CD4-positive, alpha-beta T cell treated with Interleukin-15 for 1 hour (primary cell): Measurements from ENCODE around the gene SYT10.
"Not testable (repeated sequence)": the region's sequence is repeated elsewhere in the genome, so short reads cannot be mapped to it uniquely, and the experiment has no call there.

Experiments
- DNase-seq: peaks from one replicate; pipeline ENCODE4 v3.0.0-alpha.2; 2020

The SYT10 gene

GRCh38 chr12:33439587-33440011 lies at the start of gene SYT10:
TSS of gene SYT10 (minus strand) at chr12:33439819. CDS start at chr12:33439522, 297 bp downstream.
- no peak for DNase-seq

- DNase-seq, result no peak
Measured at GRCh38 chr12:33488036-33488435, 48.4 kb upstream of the SYT10 start.

GRCh38 chr12:33486058-33486457 lies 46.4 kb upstream of the SYT10 start:
- no peak for DNase-seq

- DNase-seq, result no peak
Measured at GRCh38 chr12:33484161-33484560, 44.5 kb upstream of the SYT10 start.

- no peak for DNase-seq
Measured at GRCh38 chr12:33480366-33480765, 40.7 kb upstream of the SYT10 start.

- DNase-seq, result no peak
Measured at GRCh38 chr12:33476058-33476457, 36.4 kb upstream of the SYT10 start.

GRCh38 chr12:33472299-33472698 lies 32.7 kb upstream of the SYT10 start:
- no peak for DNase-seq

GRCh38 chr12:33455096-33455495 lies 15.5 kb upstream of the SYT10 start:
- DNase-seq, result no peak

GRCh38 chr12:33450480-33450879 lies 10.9 kb upstream of the SYT10 start:
- DNase-seq, result no peak

- DNase-seq, result no peak
Measured at GRCh38 chr12:33440477-33440876, 858 bp upstream of the SYT10 start.

- no peak for DNase-seq
Measured at GRCh38 chr12:33438851-33439586, 600 bp downstream of the SYT10 start.

GRCh38 chr12:33438025-33438772 lies 1.4 kb downstream of the SYT10 start:
- no peak for DNase-seq

GRCh38 chr12:33437598-33437997 lies 2.0 kb downstream of the SYT10 start:
- no peak for DNase-seq

GRCh38 chr12:33432992-33433391 lies 6.6 kb downstream of the SYT10 start:
- no peak for DNase-seq

- no peak for DNase-seq
Measured at GRCh38 chr12:33431648-33432047, 8.0 kb downstream of the SYT10 start.

- DNase-seq, result no peak
Measured at GRCh38 chr12:33429468-33429867, 10.2 kb downstream of the SYT10 start.

GRCh38 chr12:33427071-33427470 lies 12.5 kb downstream of the SYT10 start:
- DNase-seq, result no peak

GRCh38 chr12:33423706-33424105 lies 15.9 kb downstream of the SYT10 start:
- no peak for DNase-seq

- DNase-seq, result not testable (repeated sequence)
Measured at GRCh38 chr12:33412410-33412809, 27.2 kb downstream of the SYT10 start.

- DNase-seq, result no peak
Measured at GRCh38 chr12:33383503-33383902, 56.1 kb downstream of the SYT10 start.

- no peak for DNase-seq
Measured at GRCh38 chr12:33376153-33376552, 63.5 kb downstream of the SYT10 start.

GRCh38 chr12:33370318-33370717 lies 69.3 kb downstream of the SYT10 start:
- DNase-seq, result no peak

- no peak for DNase-seq
Measured at GRCh38 chr12:33357181-33357580, 82.4 kb downstream of the SYT10 start.

GRCh38 chr12:33349791-33350190 lies 89.8 kb downstream of the SYT10 start:
- DNase-seq, result no peak
